Nephron (organoid): ENCODE data around the gene GRM8.

Experiments
- H3K27ac Mint-ChIP-seq, 3 experiments: 2 replicates each; pipeline ENCODE4 v1.8.0; 2020; ENCODE audit warnings: mixed read lengths in 3 of 3, mild to moderate bottlenecking in 2 of 3, moderate library complexity in 1 of 3
- H3K27me3 Mint-ChIP-seq: 2 replicates; pipeline ENCODE4 v1.8.0; 2021; ENCODE audit warnings: low read depth, mild to moderate bottlenecking, moderate library complexity, mixed read lengths
- H3K36me3 Mint-ChIP-seq: 2 replicates; pipeline ENCODE4 v1.8.0; 2020; ENCODE audit warnings: low read depth, mixed read lengths
- H3K4me1 Mint-ChIP-seq: 2 replicates; pipeline ENCODE4 v1.8.0; 2020; ENCODE audit warnings: mixed read lengths
- H3K4me3 Mint-ChIP-seq, 3 experiments: 2 replicates each; pipeline ENCODE4 v1.8.0; 2020; ENCODE audit warnings: mild to moderate bottlenecking in 3 of 3, mixed read lengths in 3 of 3, moderate library complexity in 2 of 3
- H3K9me3 Mint-ChIP-seq: 2 replicates; pipeline ENCODE4 v1.8.0; 2020; ENCODE audit warnings: mixed read lengths
- CTCF ChIP-seq, 3 experiments: fragments of 200-600 bp; sonication (generic); IDR thresholded peaks; one replicate each; pipeline ENCODE4 v1.5.0; 2021; ENCODE audit warnings: antibody characterized with exemption in 3 of 3; ENCODE audit not compliant: unreplicated experiment in 3 of 3

Gene GRM8

DNA sequence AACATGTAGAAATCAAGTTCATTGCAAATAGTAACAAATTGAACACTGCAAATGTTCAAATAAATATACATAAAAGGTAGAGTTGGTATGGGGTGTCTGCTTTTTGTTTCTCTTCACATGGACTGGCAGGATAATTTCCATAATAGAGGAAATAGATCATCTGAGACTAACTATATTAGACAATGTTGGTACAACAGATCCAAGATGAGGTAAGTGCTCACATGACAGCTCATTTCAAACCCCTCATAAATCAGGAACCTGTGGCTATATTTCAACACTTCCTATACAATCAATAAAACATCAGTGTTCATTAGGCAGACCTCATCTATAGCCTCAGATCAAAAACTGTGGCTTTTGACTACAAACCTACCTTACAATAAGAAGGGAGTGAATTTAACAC is 469.1 kb downstream of the GRM8 start:
- H3K9me3 Mint-ChIP-seq = no peaks in the 10 kb centered on the region
- no peak for TF ChIP-seq CTCF (IDR thresholded peaks at IDR 0.05; ENCODE audit: unreplicated experiment in 3 of 3)
- no peaks in the 10 kb centered on the region for H3K4me1 Mint-ChIP-seq
- H3K36me3 Mint-ChIP-seq = no peaks in the 10 kb centered on the region
- no peak overlapping the region for H3K27ac Mint-ChIP-seq
- H3K4me3 Mint-ChIP-seq = no peak overlapping the region
- no peaks in the 10 kb centered on the region for H3K27me3 Mint-ChIP-seq

DNA sequence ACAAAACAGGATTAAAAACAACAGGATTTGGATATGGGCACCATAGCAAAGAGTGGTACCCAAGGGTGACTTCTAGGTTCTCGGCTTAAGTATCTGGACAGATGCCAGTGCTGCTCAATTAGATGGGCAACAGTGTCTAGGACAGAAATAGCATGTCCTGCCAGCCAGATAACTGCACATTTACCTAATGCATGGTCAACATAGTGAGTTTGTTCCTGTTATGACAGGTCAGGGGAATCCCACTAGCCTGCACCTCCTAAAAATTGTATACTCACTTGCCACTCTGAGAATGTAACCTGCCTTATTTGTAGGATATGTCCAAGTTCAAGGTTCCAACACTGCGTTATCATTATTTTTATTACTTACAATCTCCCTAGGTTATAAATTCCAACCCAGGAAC is 471.7 kb downstream of the GRM8 start:
- Mint-ChIP-seq H3K27ac (no peak overlapping the region), H3K9me3 (no peaks in the 10 kb centered on the region), H3K4me1 (no peaks in the 10 kb centered on the region), H3K27me3 (no peaks in the 10 kb centered on the region), H3K4me3 (no peak overlapping the region), H3K36me3 (no peaks in the 10 kb centered on the region)
- TF ChIP-seq CTCF (IDR thresholded peaks at IDR 0.05; ENCODE audit: unreplicated experiment in 3 of 3) = no peak

- H3K4me1 Mint-ChIP-seq = no peaks in the 10 kb centered on the region
- H3K9me3 Mint-ChIP-seq = no peaks in the 10 kb centered on the region
- H3K4me3 Mint-ChIP-seq = no peak overlapping the region
- no peaks in the 10 kb centered on the region for H3K27me3 Mint-ChIP-seq
- H3K36me3 Mint-ChIP-seq = no peaks in the 10 kb centered on the region
- TF ChIP-seq CTCF (IDR thresholded peaks at IDR 0.05; ENCODE audit: unreplicated experiment in 3 of 3) = no peak
- no peak overlapping the region for H3K27ac Mint-ChIP-seq
These were observed 474.6 kb downstream of the GRM8 start for GRCh38 chr7:126778101-126778500.

- no peak overlapping the region for H3K27ac Mint-ChIP-seq
- H3K9me3 Mint-ChIP-seq = no peaks in the 10 kb centered on the region
- H3K27me3 Mint-ChIP-seq = no peaks in the 10 kb centered on the region
- no peak overlapping the region for H3K4me3 Mint-ChIP-seq
- no peak for TF ChIP-seq CTCF (IDR thresholded peaks at IDR 0.05; ENCODE audit: unreplicated experiment in 3 of 3)
- H3K36me3 Mint-ChIP-seq = no peaks in the 10 kb centered on the region
- H3K4me1 Mint-ChIP-seq = no peaks in the 10 kb centered on the region
These were observed 476.2 kb downstream of the GRM8 start for GRCh38 chr7:126776498-126776897.

DNA sequence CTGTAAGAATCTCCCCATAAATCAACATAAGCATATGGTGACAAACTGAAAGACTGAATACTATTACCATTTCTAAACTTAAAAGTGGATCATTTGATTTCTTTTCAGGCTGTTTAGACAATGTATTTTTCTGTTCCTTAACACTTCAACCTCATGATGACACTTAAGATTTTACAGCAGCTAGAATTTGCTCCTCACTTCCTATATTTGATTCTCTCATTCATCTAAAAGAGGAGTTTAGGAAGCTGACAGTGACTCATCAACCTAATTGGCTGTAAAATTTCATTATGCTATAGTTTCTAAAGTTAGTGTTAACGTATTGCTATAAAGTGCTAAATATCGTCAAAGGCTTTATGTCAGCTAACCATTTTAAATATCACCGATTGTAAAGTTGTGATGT is 478.7 kb downstream of the GRM8 start:
- Mint-ChIP-seq H3K4me3 (no peak overlapping the region), H3K36me3 (no peaks in the 10 kb centered on the region), H3K27me3 (no peaks in the 10 kb centered on the region), H3K9me3 (no peaks in the 10 kb centered on the region), H3K27ac (no peak overlapping the region), H3K4me1 (no peaks in the 10 kb centered on the region)
- TF ChIP-seq CTCF (IDR thresholded peaks at IDR 0.05; ENCODE audit: unreplicated experiment in 3 of 3) = no peak

- H3K9me3 Mint-ChIP-seq = no peaks in the 10 kb centered on the region
- no peaks in the 10 kb centered on the region for H3K4me1 Mint-ChIP-seq
- no peak for TF ChIP-seq CTCF (IDR thresholded peaks at IDR 0.05; ENCODE audit: unreplicated experiment in 3 of 3)
- no peak overlapping the region for H3K27ac Mint-ChIP-seq
- no peak overlapping the region for H3K4me3 Mint-ChIP-seq
- no peaks in the 10 kb centered on the region for H3K27me3 Mint-ChIP-seq
- no peaks in the 10 kb centered on the region for H3K36me3 Mint-ChIP-seq
These were observed 483.9 kb downstream of the GRM8 start for GRCh38 chr7:126768836-126769235.
